GM21526 (cell line): ENCODE results near the gene CRTAP.
"Not testable (repeated sequence)": the region's sequence is repeated elsewhere in the genome, so short reads cannot be mapped to it uniquely, and the experiment has no call there.

Source experiments
- ATAC-seq: cut with Tn5 transposase; IDR thresholded peaks from one replicate; pipeline ENCODE4 v1.9.1; 2021; ENCODE audit warnings: moderate library complexity; ENCODE audit not compliant: unreplicated experiment, low FRiP score

Gene CRTAP

GRCh38 chr3:33099109-33099645, 14.6 kb upstream of the CRTAP start:
- no peak for ATAC-seq

GRCh38 chr3:33099701-33100100, 14.1 kb upstream of the CRTAP start:
- ATAC-seq: no peak

GRCh38 chr3:33100229-33100628, 13.6 kb upstream of the CRTAP start:
- no peak for ATAC-seq

- ATAC-seq: no peak
Measured at GRCh38 chr3:33103034-33103433, 10.8 kb upstream of the CRTAP start.

GRCh38 chr3:33103480-33103879, 10.3 kb upstream of the CRTAP start:
- no peak for ATAC-seq

GRCh38 chr3:33104803-33105202, 9.0 kb upstream of the CRTAP start:
- ATAC-seq: no peak

GRCh38 chr3:33105341-33105948, 8.4 kb upstream of the CRTAP start:
- no peak for ATAC-seq

GRCh38 chr3:33106854-33107253, 7.0 kb upstream of the CRTAP start:
- not testable (repeated sequence) for ATAC-seq

GRCh38 chr3:33111581-33111980, 2.2 kb upstream of the CRTAP start:
- peak; percentile 49 for ATAC-seq

- peak; percentile 1 for ATAC-seq
Measured at GRCh38 chr3:33114622-33115023, 809 bp downstream of the CRTAP start.

GRCh38 chr3:33115024-33115768, 1.4 kb downstream of the CRTAP start:
- no peak for ATAC-seq

- ATAC-seq: no peak
Measured at GRCh38 chr3:33117461-33117860, 3.6 kb downstream of the CRTAP start.

- no peak for ATAC-seq
Measured at GRCh38 chr3:33119891-33120290, 6.1 kb downstream of the CRTAP start.

GRCh38 chr3:33122991-33123390, 9.2 kb downstream of the CRTAP start:
- no peak for ATAC-seq

- ATAC-seq: no peak
Measured at GRCh38 chr3:33124638-33125037, 10.8 kb downstream of the CRTAP start.

GRCh38 chr3:33125840-33126239, 12.0 kb downstream of the CRTAP start:
- ATAC-seq: no peak

GRCh38 chr3:33128706-33129105, 14.9 kb downstream of the CRTAP start:
- no peak for ATAC-seq

- ATAC-seq: no peak
Measured at GRCh38 chr3:33130144-33130543, 16.3 kb downstream of the CRTAP start.

- peak; percentile 66 for ATAC-seq
Measured at GRCh38 chr3:33131331-33132018, 17.7 kb downstream of the CRTAP start.

- ATAC-seq: peak; percentile 14
Measured at GRCh38 chr3:33132019-33132360, 18.2 kb downstream of the CRTAP start.

- ATAC-seq: no peak
Measured at GRCh38 chr3:33134026-33134625, 20.3 kb downstream of the CRTAP start.
